H9 (cell line): ENCODE results near the gene TDRD9. TPM values are rescaled to one million over a fixed set of nuclear protein-coding genes. Genes with fewer than 3 reads are reported as not detected.

ENCODE experiments used
- DNase-seq: peaks from one replicate; pipeline ENCODE4 v3.0.0-alpha.2; 2017
- H2AFZ ChIP-seq: one replicate; pipeline ENCODE4 v1.6.1; 2013; ENCODE audit warnings: mild to moderate bottlenecking, low read length, control low read depth, moderate library complexity
- H2AK5ac ChIP-seq: 2 replicates; pipeline ENCODE4 v1.6.1; 2013; ENCODE audit warnings: low read length, control low read depth, mixed read lengths; ENCODE audit not compliant: insufficient read length
- H2BK120ac ChIP-seq: one replicate; pipeline ENCODE4 v1.6.1; 2013; ENCODE audit warnings: low read depth, mild to moderate bottlenecking, low read length, control low read depth, inconsistent platforms; ENCODE audit not compliant: poor library complexity, severe bottlenecking
- H2BK12ac ChIP-seq: 2 replicates; pipeline ENCODE4 v1.6.1; 2013; ENCODE audit warnings: low read length, control low read depth, mixed read lengths, low read depth; ENCODE audit not compliant: insufficient read length
- H2BK15ac ChIP-seq: 2 replicates; pipeline ENCODE4 v1.6.1; 2013; ENCODE audit warnings: low read depth, low read length, control low read depth
- H2BK20ac ChIP-seq: one replicate; pipeline ENCODE4 v1.6.1; 2013; ENCODE audit warnings: low read depth, mild to moderate bottlenecking, low read length, control low read depth, inconsistent platforms; ENCODE audit not compliant: poor library complexity, severe bottlenecking
- H2BK5ac ChIP-seq: 2 replicates; pipeline ENCODE4 v1.6.1; 2013; ENCODE audit warnings: low read length, control low read depth, mixed read lengths; ENCODE audit not compliant: insufficient read length
- H3K14ac ChIP-seq: 2 replicates; pipeline ENCODE4 v1.6.1; 2013; ENCODE audit warnings: low read length, control low read depth; ENCODE audit not compliant: insufficient read depth
- H3K18ac ChIP-seq: 2 replicates; pipeline ENCODE4 v1.6.1; 2013; ENCODE audit warnings: low read depth, mild to moderate bottlenecking, mixed read lengths, low read length, control low read depth; ENCODE audit not compliant: insufficient read length
- H3K23ac ChIP-seq: 2 replicates; pipeline ENCODE4 v1.6.1; 2013; ENCODE audit warnings: low read length, control low read depth, mixed read lengths, low read depth; ENCODE audit not compliant: insufficient read length
- H3K23me2 ChIP-seq: 2 replicates; pipeline ENCODE4 v1.6.1; 2013; ENCODE audit warnings: low read depth, mild to moderate bottlenecking, mixed read lengths, low read length, control low read depth; ENCODE audit not compliant: insufficient read length, poor library complexity, severe bottlenecking
- H3K27ac ChIP-seq: 2 replicates; pipeline ENCODE4 v1.5.1; 2013; ENCODE audit warnings: low read length, control low read depth, mixed read lengths, low read depth; ENCODE audit not compliant: insufficient read length
- H3K27me3 ChIP-seq: 2 replicates; pipeline ENCODE4 v1.6.1; 2013; ENCODE audit warnings: low read length, control low read depth, inconsistent platforms; ENCODE audit not compliant: insufficient read depth
- H3K4ac ChIP-seq: 2 replicates; pipeline ENCODE4 v1.6.1; 2013; ENCODE audit warnings: low read depth, mild to moderate bottlenecking, control low read depth, inconsistent platforms, low read length, moderate library complexity
- H3K4me1 ChIP-seq: 2 replicates; pipeline ENCODE4 v1.6.1; 2013; ENCODE audit warnings: low read length, control low read depth, inconsistent platforms; ENCODE audit not compliant: insufficient read depth
- H3K4me2 ChIP-seq: 2 replicates; pipeline ENCODE4 v1.6.1; 2013; ENCODE audit warnings: low read length, control low read depth, mixed read lengths; ENCODE audit not compliant: insufficient read length, insufficient read depth
- H3K56ac ChIP-seq: 2 replicates; pipeline ENCODE4 v1.6.1; 2013; ENCODE audit warnings: low read depth, mild to moderate bottlenecking, mixed read lengths, low read length, control low read depth; ENCODE audit not compliant: insufficient read length
- H3K79me1 ChIP-seq: 2 replicates; pipeline ENCODE4 v1.6.1; 2013; ENCODE audit warnings: low read depth, mild to moderate bottlenecking, moderate library complexity, low read length, control low read depth, inconsistent platforms; ENCODE audit not compliant: insufficient read depth, poor library complexity, severe bottlenecking
- H3K79me2 ChIP-seq: 2 replicates; pipeline ENCODE4 v1.6.1; 2013; ENCODE audit warnings: low read length, control low read depth, inconsistent platforms; ENCODE audit not compliant: insufficient read depth
- H3K9ac ChIP-seq: 2 replicates; pipeline ENCODE4 v1.6.1; 2013; ENCODE audit warnings: low read length, control low read depth, mixed read lengths; ENCODE audit not compliant: insufficient read length; ENCODE audit errors: extremely low read depth
- H3K9me3 ChIP-seq: one replicate; pipeline ENCODE4 v1.6.1; 2013; ENCODE audit warnings: low read depth, low read length, inconsistent platforms; ENCODE audit not compliant: control insufficient read depth
- H3T11ph ChIP-seq: one replicate; pipeline ENCODE4 v1.6.1; 2013; ENCODE audit warnings: mild to moderate bottlenecking, low read length, control low read depth, inconsistent platforms
- H4K20me1 ChIP-seq: one replicate; pipeline ENCODE4 v1.6.1; 2013; ENCODE audit not compliant: control insufficient read depth, insufficient read length, insufficient read depth
- H4K5ac ChIP-seq: 2 replicates; pipeline ENCODE4 v1.6.1; 2013; ENCODE audit warnings: low read depth, mild to moderate bottlenecking, mixed read lengths, low read length, control low read depth; ENCODE audit not compliant: insufficient read length
- H4K8ac ChIP-seq: replicated peaks from 2 replicates; pipeline ENCODE4 v1.6.1; 2013; ENCODE audit warnings: low read length, control low read depth, mixed read lengths, low read depth; ENCODE audit not compliant: insufficient read length
- H4K91ac ChIP-seq: 2 replicates; pipeline ENCODE4 v1.6.1; 2013; ENCODE audit warnings: low read depth, mild to moderate bottlenecking, moderate library complexity, mixed read lengths, low read length, control low read depth; ENCODE audit not compliant: insufficient read length
- H3K27ac Mint-ChIP-seq, 3 experiments: 2 replicates in 2 of 3; 3 replicates in 1 of 3; pipeline ENCODE4 v1.8.0; 2020 to 2021; ENCODE audit warnings: mixed read lengths in 3 of 3, mild to moderate bottlenecking in 1 of 3, moderate library complexity in 1 of 3
- H3K27me3 Mint-ChIP-seq: 2 replicates; pipeline ENCODE4 v1.8.0; 2021; ENCODE audit warnings: low read depth, mild to moderate bottlenecking, moderate library complexity, mixed read lengths
- H3K36me3 Mint-ChIP-seq, 3 experiments: 2 replicates in 2 of 3; 3 replicates in 1 of 3; pipeline ENCODE4 v1.8.0; 2020 to 2021; ENCODE audit warnings: low read depth in 3 of 3, mixed read lengths in 3 of 3; ENCODE audit not compliant: insufficient read depth in 1 of 3
- H3K4me1 Mint-ChIP-seq, 2 experiments: 2 replicates each; pipeline ENCODE4 v1.8.0; 2020; ENCODE audit warnings: mixed read lengths in 2 of 2
- H3K4me3 Mint-ChIP-seq, 2 experiments: 2 replicates in 1 of 2; 3 replicates in 1 of 2; pipeline ENCODE4 v1.8.0; 2020 to 2021; ENCODE audit warnings: mild to moderate bottlenecking in 2 of 2, mixed read lengths in 2 of 2, moderate library complexity in 1 of 2
- H3K9me3 Mint-ChIP-seq, 2 experiments: 2 replicates in 1 of 2; 3 replicates in 1 of 2; pipeline ENCODE4 v1.8.0; 2020; ENCODE audit warnings: mild to moderate bottlenecking in 2 of 2, mixed read lengths in 2 of 2, moderate library complexity in 1 of 2
- WGBS: extraction: QIAGEN DNeasy Blood & Tissue Kit; methylation state at CpG from one replicate; pipeline ENCODE4 v1.1.7; 2013; ENCODE audit warnings: missing lambda C conversion rate, low lambda C conversion rate, mixed read lengths; ENCODE audit not compliant: insufficient read length; ENCODE audit errors: extremely low coverage; 5-methylcytosine and 5-hydroxymethylcytosine counted together
- total RNA-seq: library from RNA; stranded (reverse); gene quantifications from 2 replicates; pipeline ENCODE4 v1.2.1, GENCODE V29; 2021
- TF ChIP-seq, protein P1 (sequence below): fragments of 200-600 bp; sonication (generic); conservative IDR thresholded peaks from 3 replicates; pipeline ENCODE4 v1.8.0; 2021; ENCODE audit warnings: antibody characterized with exemption, mild to moderate bottlenecking

TDRD9 gene
- total RNA-seq, 1 experiment from 2014 or later, result not detected

DNA sequence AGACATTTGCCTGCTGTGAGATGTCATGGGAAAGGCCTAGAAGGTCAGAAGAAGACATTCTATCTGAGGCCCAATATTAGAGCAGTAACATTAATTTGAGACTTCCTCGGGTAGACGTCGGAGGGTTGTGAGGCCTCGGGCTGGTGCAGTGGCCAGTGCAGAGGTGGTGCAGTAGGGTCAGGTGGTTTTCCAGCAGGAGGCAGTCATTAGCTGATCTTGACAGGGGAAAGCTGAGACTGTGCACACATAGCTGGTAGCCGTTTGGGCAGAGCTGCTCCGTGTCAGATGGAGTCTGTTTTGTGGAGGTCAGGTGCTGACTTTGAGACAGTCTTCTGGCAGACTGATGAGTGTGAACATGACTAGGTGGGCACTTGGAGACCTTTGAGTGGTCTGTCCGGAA lies 91.5 kb downstream of the TDRD9 start:
- H4K20me1 ChIP-seq, result no peaks in the 10 kb centered on the region
- no peak overlapping the region for H3K9ac ChIP-seq
- no peak for DNase-seq
- H2BK15ac ChIP-seq, result no peak overlapping the region
- H2BK5ac ChIP-seq, result no peak overlapping the region
- no peaks in the 10 kb centered on the region for H3K23me2 ChIP-seq
- WGBS, result no CpG with 5 or more reads among the region's 7 CpGs
- Mint-ChIP-seq H3K27me3 (peaks cover 5% of the 10 kb centered on the region; the same call in 1 of the 2 replicates), H3K9me3 (no peaks in the 10 kb centered on the region), H3K36me3 (no peaks in the 10 kb centered on the region), H3K4me1 (no peaks in the 10 kb centered on the region), H3K27ac (no peak overlapping the region; a peak in 2 of 7 replicates), H3K4me3 (no peak overlapping the region)
- no peak overlapping the region for H4K8ac ChIP-seq
- no peak overlapping the region for H2AK5ac ChIP-seq
- no peak overlapping the region for H3K4ac ChIP-seq
- H3K23ac ChIP-seq, result no peak overlapping the region
- H3K9me3 ChIP-seq, result no peaks in the 10 kb centered on the region
- H3T11ph ChIP-seq, result no peak overlapping the region
- H2BK120ac ChIP-seq, result no peak overlapping the region
- H2BK20ac ChIP-seq, result no peak overlapping the region
- H2AFZ ChIP-seq, result no peak overlapping the region
- H3K4me2 ChIP-seq, result no peak overlapping the region
- no peak overlapping the region for H4K91ac ChIP-seq
- H3K27me3 ChIP-seq, result no peaks in the 10 kb centered on the region
- TF ChIP-seq, protein P1, sequence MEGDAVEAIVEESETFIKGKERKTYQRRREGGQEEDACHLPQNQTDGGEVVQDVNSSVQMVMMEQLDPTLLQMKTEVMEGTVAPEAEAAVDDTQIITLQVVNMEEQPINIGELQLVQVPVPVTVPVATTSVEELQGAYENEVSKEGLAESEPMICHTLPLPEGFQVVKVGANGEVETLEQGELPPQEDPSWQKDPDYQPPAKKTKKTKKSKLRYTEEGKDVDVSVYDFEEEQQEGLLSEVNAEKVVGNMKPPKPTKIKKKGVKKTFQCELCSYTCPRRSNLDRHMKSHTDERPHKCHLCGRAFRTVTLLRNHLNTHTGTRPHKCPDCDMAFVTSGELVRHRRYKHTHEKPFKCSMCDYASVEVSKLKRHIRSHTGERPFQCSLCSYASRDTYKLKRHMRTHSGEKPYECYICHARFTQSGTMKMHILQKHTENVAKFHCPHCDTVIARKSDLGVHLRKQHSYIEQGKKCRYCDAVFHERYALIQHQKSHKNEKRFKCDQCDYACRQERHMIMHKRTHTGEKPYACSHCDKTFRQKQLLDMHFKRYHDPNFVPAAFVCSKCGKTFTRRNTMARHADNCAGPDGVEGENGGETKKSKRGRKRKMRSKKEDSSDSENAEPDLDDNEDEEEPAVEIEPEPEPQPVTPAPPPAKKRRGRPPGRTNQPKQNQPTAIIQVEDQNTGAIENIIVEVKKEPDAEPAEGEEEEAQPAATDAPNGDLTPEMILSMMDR, result peak; percentile 32; the same call in 2 of the 3 replicates
- H3K4me1 ChIP-seq, result no peaks in the 10 kb centered on the region
- no peak overlapping the region for H2BK12ac ChIP-seq
- H4K5ac ChIP-seq, result no peak overlapping the region
- H3K79me2 ChIP-seq, result no peaks in the 10 kb centered on the region
- H3K18ac ChIP-seq, result no peak overlapping the region
- no peaks in the 10 kb centered on the region for H3K79me1 ChIP-seq
- no peak overlapping the region for H3K56ac ChIP-seq
- H3K27ac ChIP-seq, result no peak overlapping the region
- H3K14ac ChIP-seq, result no peak overlapping the region
